GM21447 (cell line): ENCODE data around the gene FBXO28.
"Not testable (repeated sequence)": the region's sequence is repeated elsewhere in the genome, so short reads cannot be mapped to it uniquely, and the experiment has no call there.

Source experiments
- ATAC-seq: cut with Tn5 transposase; IDR thresholded peaks from one replicate; pipeline ENCODE4 v1.9.1; 2021; ENCODE audit not compliant: unreplicated experiment

The FBXO28 gene

DNA sequence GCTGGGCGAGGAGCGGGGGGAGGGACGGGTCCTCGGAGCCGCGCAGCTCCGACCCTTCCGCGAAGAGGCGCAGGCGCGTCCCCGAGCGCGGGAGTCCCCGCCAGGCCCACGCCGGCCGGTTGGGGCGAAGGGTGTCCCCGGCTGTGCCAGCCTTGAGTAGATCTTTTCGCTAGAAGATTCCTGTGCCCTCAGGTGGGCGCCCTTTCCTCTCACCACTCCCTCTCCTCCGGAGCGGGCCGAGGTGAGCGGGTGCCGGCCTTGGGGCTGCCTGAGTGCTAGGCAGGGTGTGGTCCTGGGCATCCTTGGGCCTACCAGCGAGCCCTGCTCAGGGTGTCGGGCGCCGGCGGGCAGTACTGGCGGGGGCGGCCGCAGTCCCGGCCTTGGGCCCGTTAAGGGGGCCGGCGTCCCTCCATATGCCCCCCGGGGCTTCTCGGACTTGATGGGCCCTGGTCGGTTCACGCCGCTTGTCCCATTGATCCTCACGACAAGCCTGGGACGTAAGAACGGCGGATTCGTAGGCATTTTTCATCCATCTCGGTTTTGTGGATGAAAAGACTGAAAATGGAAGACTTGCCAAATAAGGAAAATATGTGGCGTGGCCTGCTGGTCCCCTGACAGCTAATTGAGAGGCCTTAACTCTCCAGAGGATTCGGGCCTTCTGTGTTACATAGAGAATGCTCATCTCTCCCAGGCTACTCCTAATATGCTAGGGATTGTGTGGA, 69.8 kb downstream of the FBXO28 start:
- peak; percentile 41 for ATAC-seq

DNA sequence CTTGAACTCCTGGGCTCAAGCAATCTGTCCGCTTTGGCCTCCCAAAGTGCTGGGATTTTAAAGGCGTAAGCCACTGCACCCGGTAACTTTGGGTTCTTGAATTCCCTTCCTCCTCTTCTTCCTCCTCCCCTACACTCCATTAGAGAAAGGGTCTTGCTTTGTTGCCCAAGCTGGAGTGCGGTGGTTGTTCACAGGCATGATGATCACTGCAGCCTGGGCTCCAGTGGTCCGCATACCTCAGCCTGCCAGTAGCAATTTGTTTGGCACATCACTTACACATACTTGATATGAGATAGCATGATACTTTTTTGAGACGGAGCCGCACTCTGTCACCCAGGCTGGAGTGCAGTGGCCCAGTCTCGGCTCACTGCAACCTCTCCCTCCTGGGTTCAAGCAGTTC, 71.3 kb downstream of the FBXO28 start:
- no peak for ATAC-seq

DNA sequence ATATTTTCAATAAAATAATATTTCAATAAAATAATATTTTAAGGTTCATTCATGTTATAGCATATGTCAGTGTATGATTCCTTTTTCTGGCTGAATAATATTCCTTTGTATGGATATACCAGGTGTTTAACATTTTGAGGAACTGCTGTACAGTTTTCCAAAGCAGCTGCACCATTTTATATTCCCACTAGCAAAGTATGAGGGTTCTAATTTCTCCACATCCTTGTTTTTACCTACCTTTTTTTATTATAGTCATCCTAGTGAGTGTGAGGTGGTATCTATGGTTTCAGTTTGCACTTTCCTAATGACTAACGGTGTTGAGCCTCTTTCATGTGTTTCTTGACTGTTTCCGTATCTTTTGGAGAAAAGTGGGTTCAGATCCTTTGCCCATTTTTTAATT, 74.4 kb downstream of the FBXO28 start:
- no peak for ATAC-seq

- no peak for ATAC-seq
Measured at GRCh38 chr1:224189561-224189960, 75.7 kb downstream of the FBXO28 start.

DNA sequence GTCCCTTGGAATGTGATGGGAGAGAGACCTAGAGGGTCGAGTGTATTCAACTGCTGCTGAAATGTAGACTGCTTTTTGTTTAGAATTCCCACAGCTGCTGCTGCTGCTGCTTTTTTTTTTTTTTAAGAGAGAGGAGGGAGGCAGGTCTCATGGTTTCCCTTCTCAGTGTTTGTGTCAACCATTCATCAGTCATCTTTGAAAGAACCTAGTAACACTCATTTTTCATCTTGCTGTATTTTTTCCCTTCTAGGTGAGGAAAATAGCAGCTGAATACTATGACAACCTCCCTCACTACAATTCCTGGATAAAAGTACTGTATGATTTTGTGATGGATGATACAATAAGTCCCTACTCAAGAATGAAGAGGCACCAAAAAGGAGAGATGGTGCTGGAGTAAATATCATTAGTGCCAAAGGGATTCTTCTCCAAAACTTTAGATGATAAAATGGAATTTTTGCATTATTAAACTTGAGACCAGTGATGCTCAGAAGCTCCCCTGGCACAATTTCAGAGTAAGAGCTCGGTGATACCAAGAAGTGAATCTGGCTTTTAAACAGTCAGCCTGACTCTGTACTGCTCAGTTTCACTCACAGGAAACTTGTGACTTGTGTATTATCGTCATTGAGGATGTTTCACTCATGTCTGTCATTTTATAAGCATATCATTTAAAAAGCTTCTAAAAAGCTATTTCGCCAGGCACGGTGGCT, 78.3 kb downstream of the FBXO28 start:
- ATAC-seq, result no peak

- ATAC-seq, result no peak
Measured at GRCh38 chr1:224193319-224193966, 79.5 kb downstream of the FBXO28 start.

DNA sequence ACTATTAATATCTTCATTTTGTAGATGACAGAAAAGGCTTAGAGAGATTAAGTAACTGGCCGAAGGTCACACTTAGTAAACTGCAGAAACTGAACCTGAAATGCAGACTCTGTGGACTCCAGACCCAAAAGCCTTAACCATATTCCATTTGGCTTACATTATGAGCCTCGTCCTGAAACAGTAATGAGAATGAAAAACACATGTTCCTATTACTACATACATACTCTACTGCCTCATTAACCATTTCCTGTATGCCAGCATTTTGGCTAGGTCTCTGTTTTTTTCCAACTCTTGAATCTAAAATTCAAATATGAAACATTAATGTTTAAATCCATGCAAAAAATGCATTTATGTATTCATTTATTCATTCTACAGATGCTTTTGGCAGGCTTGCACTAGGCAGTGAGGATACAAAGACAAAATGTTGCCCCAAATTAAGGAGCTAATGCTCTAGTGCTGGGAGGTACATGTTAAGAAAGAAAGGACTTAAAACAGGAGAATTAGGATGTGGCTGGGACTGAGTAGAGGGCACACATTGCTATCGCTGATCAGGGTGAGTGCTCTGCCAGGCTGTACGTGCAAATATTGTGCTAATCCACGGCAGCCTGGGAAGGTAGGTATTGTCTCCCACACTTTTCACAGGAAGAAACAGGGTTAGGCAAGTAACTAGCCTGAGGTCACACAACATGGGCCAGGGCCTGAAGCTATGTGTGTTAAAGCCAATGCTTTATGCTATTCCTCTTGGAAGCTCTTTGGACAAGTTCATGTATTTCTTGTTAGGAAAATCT, 83.1 kb downstream of the FBXO28 start:
- ATAC-seq, result no peak

DNA sequence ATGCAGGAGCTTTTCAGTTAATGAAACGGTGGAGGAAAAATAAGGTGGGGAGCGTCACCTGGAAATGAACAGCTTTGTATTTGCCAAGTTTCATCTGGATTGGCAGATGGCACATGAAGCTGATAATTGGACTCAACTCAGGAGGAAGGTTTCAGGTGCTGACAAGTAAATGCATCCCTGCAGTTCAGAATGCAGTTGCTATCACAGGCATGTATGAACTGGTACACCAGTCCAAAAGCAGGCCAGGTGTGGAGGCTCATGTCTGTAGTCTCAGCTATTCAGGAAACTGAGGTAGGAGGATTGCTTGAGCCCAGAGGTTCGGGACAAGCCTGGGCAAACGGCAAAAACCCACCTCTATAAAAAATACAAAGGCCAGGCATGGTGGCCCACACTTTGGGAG, 84.7 kb downstream of the FBXO28 start:
- ATAC-seq, result no peak

DNA sequence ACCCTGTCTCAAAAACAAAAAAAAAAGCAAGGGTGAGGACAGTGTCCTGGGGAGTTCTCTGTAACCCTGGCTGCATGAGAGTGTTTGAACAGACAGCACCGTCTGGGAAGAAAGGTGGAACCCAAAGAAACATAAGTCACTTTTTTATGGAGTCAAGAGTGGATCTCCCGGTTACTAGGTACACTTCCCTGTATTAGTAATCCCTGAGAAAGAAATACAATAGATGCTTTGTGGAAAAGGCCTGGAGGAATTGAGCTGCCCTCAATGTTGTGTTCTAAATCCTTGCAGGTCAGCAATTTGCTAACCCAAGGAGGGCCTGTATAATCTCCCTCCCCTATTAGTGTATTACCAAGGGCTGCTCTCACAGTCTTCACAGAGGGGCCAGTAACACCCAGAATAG, 85.8 kb downstream of the FBXO28 start:
- no peak for ATAC-seq

DNA sequence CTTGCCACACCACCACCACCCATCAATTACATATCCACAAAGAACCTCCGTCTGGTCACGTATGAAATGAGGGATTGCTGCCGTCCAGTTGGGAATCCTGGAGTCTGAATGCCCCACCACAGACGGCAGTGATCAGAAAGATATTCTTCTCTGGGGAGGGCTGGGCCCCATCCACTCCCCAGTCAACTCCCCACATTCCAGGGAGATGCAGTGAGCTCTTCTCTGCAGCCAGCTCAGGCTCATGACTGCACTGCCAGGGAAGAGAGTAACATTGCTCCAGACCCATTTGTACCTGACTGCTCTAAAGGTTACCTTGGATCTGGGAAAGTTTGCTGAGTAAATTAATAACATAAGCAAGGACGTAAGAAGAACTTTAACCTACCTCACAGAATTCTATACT, 87.5 kb downstream of the FBXO28 start:
- ATAC-seq, result no peak

DNA sequence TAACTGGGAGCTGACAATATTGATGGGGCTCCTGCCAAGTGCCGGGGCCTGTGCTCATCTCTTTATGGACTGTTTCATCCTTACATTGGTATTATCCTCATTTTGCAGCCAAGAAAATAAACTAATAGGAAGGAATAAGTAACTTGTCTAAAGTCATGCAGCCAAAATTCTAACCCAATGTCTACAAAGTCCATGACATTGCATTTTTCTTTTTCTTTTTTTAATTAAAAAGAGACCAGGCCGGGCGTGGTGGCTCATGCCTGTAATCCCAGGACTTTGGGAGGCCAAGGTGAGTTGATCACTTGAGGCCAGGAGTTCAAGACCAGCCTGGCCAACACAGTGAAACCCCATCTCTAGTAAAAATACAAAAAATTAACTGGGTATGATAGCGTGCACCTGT, 87.9 kb downstream of the FBXO28 start:
- ATAC-seq, result no peak

DNA sequence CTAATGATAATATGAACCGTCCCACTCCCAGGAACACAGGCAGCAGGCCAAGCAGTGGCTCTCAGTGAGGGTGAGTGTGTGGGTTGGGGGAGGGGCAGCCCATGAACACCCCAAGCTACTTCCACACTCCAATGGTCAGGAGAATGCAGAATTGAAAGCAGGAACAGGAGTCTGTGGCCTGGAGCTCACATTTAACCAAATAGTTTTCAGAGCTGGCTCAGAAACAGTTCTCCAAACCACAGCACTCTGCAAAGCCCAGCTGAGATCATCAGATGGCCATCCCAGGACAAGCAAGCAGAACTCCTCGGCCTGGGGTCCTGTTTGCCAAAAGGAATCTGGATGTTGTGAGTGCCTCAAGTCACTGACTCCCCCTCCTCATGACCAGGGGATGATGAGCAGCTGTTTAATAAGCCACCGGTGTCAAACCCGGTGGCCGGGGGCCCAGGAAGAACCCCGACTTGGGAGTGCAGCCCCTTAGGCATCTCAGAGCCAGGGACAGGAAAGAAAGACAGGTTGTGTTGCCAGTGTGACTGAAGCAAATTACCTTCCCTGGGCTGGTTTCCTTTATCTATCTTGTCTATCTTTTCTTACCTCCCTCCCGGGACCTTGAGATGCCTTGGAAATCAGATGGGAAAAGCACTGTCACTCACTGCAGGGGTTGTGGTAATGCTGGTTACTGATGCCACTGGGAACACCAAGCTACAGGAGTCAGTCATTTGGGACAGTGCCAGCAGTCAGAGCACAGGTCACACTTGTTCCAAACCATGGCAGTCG, 89.5 kb downstream of the FBXO28 start:
- ATAC-seq, result peak; percentile 56

DNA sequence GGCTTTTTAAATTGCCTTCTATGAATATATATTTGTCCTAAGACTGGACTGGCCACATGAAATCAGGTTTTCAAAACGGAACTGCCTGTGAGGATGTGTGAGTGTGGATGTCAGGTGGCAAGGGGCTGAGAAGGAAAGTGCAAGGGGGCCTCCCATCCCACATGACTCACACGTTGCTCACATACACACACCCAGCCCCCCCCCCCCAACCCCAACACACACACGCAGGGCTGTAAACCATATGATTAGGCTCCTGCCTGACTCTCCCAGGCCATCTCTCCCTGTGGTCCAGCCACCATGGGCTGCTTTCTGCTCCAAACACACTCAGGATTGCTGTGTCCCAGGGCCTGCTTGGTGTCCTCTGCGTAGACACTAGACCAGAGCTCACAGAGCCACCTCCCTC, 91.5 kb downstream of the FBXO28 start:
- ATAC-seq, result peak; percentile 50

DNA sequence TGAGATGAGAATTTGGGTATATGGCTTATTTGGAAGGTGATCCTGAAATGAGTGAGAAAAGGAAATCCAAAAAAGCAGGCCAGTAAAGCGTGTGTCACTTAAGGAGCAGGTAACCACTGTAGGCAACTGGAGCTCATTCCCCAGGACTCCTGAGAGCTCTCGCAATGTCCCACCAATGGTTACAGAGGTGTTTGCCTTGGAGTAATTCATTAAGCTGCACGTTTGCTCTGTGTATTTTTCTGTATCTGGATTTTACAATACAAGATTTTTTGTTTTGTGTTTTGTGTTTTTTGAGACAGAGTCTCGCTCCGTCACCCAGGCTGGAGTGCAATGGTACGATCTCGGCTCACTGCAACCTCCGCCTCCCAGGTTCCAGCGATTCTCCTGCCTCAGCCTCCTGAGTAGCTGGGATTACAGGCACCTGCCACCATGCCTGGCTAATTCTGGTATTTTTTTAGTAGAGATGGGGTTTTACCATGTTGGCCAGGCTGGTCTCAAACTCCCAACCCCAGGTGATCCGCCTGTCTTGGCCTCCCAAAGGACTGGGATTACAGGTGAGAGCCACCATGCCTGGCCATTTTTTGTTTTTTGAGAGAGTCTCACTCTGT, 92.1 kb downstream of the FBXO28 start:
- not testable (repeated sequence) for ATAC-seq

GRCh38 chr1:224211206-224211962, 97.5 kb downstream of the FBXO28 start:
- ATAC-seq, result no peak
